HCT116 (cell line): Measurements from ENCODE around the gene MTREX. TPM values are rescaled to one million over a fixed set of nuclear protein-coding genes. Genes with fewer than 3 reads are reported as not detected.

Experiments used
- ATAC-seq: fragments of 200-7000 bp; cut with Tn5 transposase; 2 replicates; pipeline ENCODE4 v1.9.1; 2020; ENCODE audit warnings: mild to moderate bottlenecking, moderate library complexity
- BruUV-seq: library from RNA; stranded (reverse); fragments of 400-500 nt; replicated peaks from 2 replicates; lab custom pipeline; 2021; lab: Mats Ljungman, UMichigan
- CTCF ChIA-PET: fragments of 300-600 bp; sonication (Branson Sonifier 250); formaldehyde crosslinking; loops from one replicate; lab custom pipeline; 2021; ENCODE audit warnings: antibody characterized with exemption; lab: Charles Lee
- POLR2A ChIA-PET: fragments of 300-600, 350-600 bp; sonication (Branson Sonifier 250); formaldehyde crosslinking; loops from one replicate; lab custom pipeline; 2021; ENCODE audit warnings: antibody characterized with exemption; lab: Charles Lee
- RAD21 ChIA-PET, 2 experiments: fragments of 300-600 bp; sonication (Branson Sonifier 250); formaldehyde crosslinking; loops; one replicate each; lab custom pipeline; 2023; ENCODE audit warnings: low total read pairs in 2 of 2; ENCODE audit not compliant: uncharacterized antibody in 2 of 2, unreplicated experiment in 2 of 2, low non-redundant PET in 1 of 2; lab: Charles Lee
- DNase-seq: peaks from one replicate; pipeline ENCODE4 v3.0.0-alpha.2; 2010; ENCODE audit warnings: low read depth, low spot score
- H2AFZ ChIP-seq: fragments of 200-600 bp; shearing (Covaris generic), sonication (generic); 2 replicates; pipeline ENCODE4 v1.6.1; 2017; ENCODE audit warnings: low read depth, mixed run types, mixed read lengths, antibody characterized with exemption, low read length; ENCODE audit not compliant: poor library complexity, severe bottlenecking
- H3K27ac ChIP-seq: 2 replicates; pipeline ENCODE4 v1.5.1; 2012; ENCODE audit warnings: low read depth, low read length
- H3K27me3 ChIP-seq: fragments of 200-600 bp; sonication (generic); 2 replicates; pipeline ENCODE4 v1.6.1; 2016; ENCODE audit warnings: mixed run types, low read length, mixed read lengths; ENCODE audit not compliant: insufficient read depth
- H3K36me3 ChIP-seq, 2 experiments: fragments of 200-500 bp in 1 of 2; fragments of 200-600 bp in 1 of 2; sonication (Bioruptor generic) in 1 of 2; sonication (generic) in 1 of 2; 2 replicates each; pipeline versions ENCODE4 v1.5.1 to v1.6.1; 2014 to 2016; ENCODE audit warnings: low read length in 2 of 2, inconsistent platforms in 1 of 2, mixed read lengths in 1 of 2, mixed run types in 1 of 2; ENCODE audit not compliant: insufficient read depth in 2 of 2, control insufficient read depth in 1 of 2
- H3K4me1 ChIP-seq, 2 experiments: fragments of 200-600 bp in 1 of 2; sonication (generic) in 1 of 2; 2 replicates each; pipeline versions ENCODE4 v1.5.1 to v1.6.1; 2012 to 2017; ENCODE audit warnings: low read length in 2 of 2, inconsistent platforms in 1 of 2, mild to moderate bottlenecking in 1 of 2, mixed read lengths in 1 of 2, mixed run types in 1 of 2, moderate library complexity in 1 of 2; ENCODE audit not compliant: insufficient read depth in 2 of 2, control insufficient read depth in 1 of 2
- H3K4me2 ChIP-seq: fragments of 200-600 bp; sonication (generic); 2 replicates; pipeline ENCODE4 v1.6.1; 2017; ENCODE audit warnings: mixed run types, low read length, mixed read lengths
- H3K4me3 ChIP-seq, 2 experiments: fragments of 200-600 bp in 1 of 2; sonication (generic) in 1 of 2; replicated peaks in 1 of 2; 2 replicates each; pipeline ENCODE4 v1.5.1; 2011 to 2016; ENCODE audit warnings: low read length in 2 of 2, control low read depth in 1 of 2, low read depth in 1 of 2, mild to moderate bottlenecking in 1 of 2, mixed read lengths in 1 of 2, mixed run types in 1 of 2
- H3K79me2 ChIP-seq: fragments of 200-600 bp; sonication (generic); 2 replicates; pipeline ENCODE4 v1.6.1; 2017; ENCODE audit warnings: mild to moderate bottlenecking, mixed run types, low read length, moderate library complexity, mixed read lengths; ENCODE audit not compliant: insufficient read depth
- H3K9ac ChIP-seq: fragments of 200-600 bp; sonication (generic); 2 replicates; pipeline ENCODE4 v1.6.1; 2016; ENCODE audit warnings: low read length, mixed read lengths
- H3K9me2 ChIP-seq: fragments of 200-600 bp; sonication (generic), shearing (Covaris generic); 2 replicates; pipeline ENCODE4 v1.6.1; 2017; ENCODE audit warnings: mixed run types, mild to moderate bottlenecking, moderate library complexity; ENCODE audit not compliant: insufficient read depth
- H3K9me3 ChIP-seq, 2 experiments: fragments of 200-500 bp in 1 of 2; fragments of 200-600 bp in 1 of 2; sonication (Bioruptor generic) in 1 of 2; sonication (generic) in 1 of 2; 2 replicates each; pipeline ENCODE4 v1.6.1; 2014 to 2017; ENCODE audit warnings: low read length in 2 of 2, mixed read lengths in 2 of 2, inconsistent platforms in 1 of 2, low read depth in 1 of 2, mild to moderate bottlenecking in 1 of 2, mixed run types in 1 of 2, moderate library complexity in 1 of 2; ENCODE audit not compliant: control insufficient read depth in 1 of 2, insufficient read depth in 1 of 2
- H4K20me1 ChIP-seq: fragments of 200-600 bp; sonication (generic), shearing (Covaris generic); 2 replicates; pipeline ENCODE4 v1.6.1; 2017; ENCODE audit warnings: mixed run types, mild to moderate bottlenecking, moderate library complexity; ENCODE audit not compliant: insufficient read depth
- CBX3 ChIP-seq: IDR thresholded peaks from 2 replicates; pipeline ENCODE4 v1.6.1; 2012; ENCODE audit warnings: low read depth
- EZH2phosphoT487 ChIP-seq: fragments of 200-600 bp; IDR thresholded peaks from 2 replicates; pipeline ENCODE4 v1.6.1; 2018; ENCODE audit warnings: antibody characterized with exemption, borderline replicate concordance
- JUND ChIP-seq: IDR thresholded peaks from 2 replicates; pipeline ENCODE4 v1.6.1; 2012
- POLR2AphosphoS5 ChIP-seq: IDR thresholded peaks from 2 replicates; pipeline ENCODE4 v1.6.1; 2011; ENCODE audit warnings: mild to moderate bottlenecking, low read depth, low read length, moderate library complexity
- RAD21 ChIP-seq: IDR thresholded peaks from 2 replicates; pipeline ENCODE4 v1.6.1; 2012; ENCODE audit warnings: low read depth, mild to moderate bottlenecking
- SP1 ChIP-seq: IDR thresholded peaks from 2 replicates; pipeline ENCODE4 v1.6.1; 2012; ENCODE audit warnings: low read depth
- SRF ChIP-seq: IDR thresholded peaks from 2 replicates; pipeline ENCODE4 v1.6.1; 2012; ENCODE audit warnings: low read depth
- YY1 ChIP-seq: IDR thresholded peaks from 2 replicates; pipeline ENCODE4 v1.6.1; 2011; ENCODE audit warnings: low read length, low read depth, moderate library complexity, mild to moderate bottlenecking; ENCODE audit not compliant: insufficient replicate concordance; ENCODE audit errors: extremely low read depth
- ZFX ChIP-seq: fragments of 450-650 bp; IDR thresholded peaks from 2 replicates; pipeline ENCODE4 v1.6.1; 2017
- intact Hi-C: fragments of 100-400 bp; cut with micrococcal nuclease; formaldehyde crosslinking; loops from 2 replicates; pipeline ENCODE4 v1.10.0; 2022
- total RNA-seq: library from RNA; stranded (reverse); gene quantifications from one replicate; pipeline ENCODE4 v1.2.1, GENCODE V29; 2021; ENCODE audit not compliant: unreplicated experiment
- TF ChIP-seq, protein P1 (sequence below): IDR thresholded peaks from 2 replicates; pipeline ENCODE4 v1.6.1; 2011; ENCODE audit warnings: mild to moderate bottlenecking, low read length, moderate library complexity; ENCODE audit not compliant: insufficient replicate concordance; ENCODE audit errors: extremely low read depth
- TF ChIP-seq, protein P2 (sequence below): IDR thresholded peaks from 2 replicates; pipeline ENCODE4 v1.6.1; 2012
- TF ChIP-seq, protein P3 (sequence below), 3 experiments: fragments of 200-600 bp in 1 of 3; sonication (generic) in 1 of 3; IDR thresholded peaks in 2 of 3; conservative IDR thresholded peaks in 1 of 3; 2 replicates each; pipeline ENCODE4 v1.5.1; 2012 to 2017; ENCODE audit warnings: low read depth in 2 of 3, low read length in 2 of 3, antibody characterized with exemption in 1 of 3, borderline replicate concordance in 1 of 3, control low read depth in 1 of 3, mild to moderate bottlenecking in 1 of 3, mixed read lengths in 1 of 3, mixed run types in 1 of 3, moderate library complexity in 1 of 3; ENCODE audit not compliant: insufficient read depth in 1 of 3

The MTREX gene
- total RNA-seq, 1 experiment from 2014 or later: 101 TPM

DNA sequence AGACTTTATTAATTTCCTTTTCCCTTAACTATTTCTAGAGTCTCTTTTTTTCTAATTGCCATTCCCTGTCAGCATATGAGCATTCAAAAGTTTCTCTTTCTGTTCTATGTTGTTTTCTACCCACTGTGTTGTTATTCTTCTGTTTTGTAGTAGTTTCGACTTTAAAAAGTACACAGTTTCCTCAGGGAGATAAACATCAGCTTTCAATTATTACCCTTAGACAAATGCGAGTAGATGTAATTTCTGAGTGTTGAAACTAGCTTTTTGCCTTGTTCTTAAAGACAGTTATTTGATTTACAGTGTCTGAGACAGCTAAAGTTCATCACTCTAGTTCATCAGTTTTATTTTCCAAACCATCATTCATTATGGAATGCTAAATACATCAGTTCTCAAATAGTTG, 19.5 kb downstream of the MTREX start:
- POLR2A ChIA-PET: no interaction called here
- CTCF ChIA-PET: no interaction called here
- peaks cover 29% of the 10 kb centered on the region in 2 experiments for H3K36me3 ChIP-seq
- no peak overlapping the region for H3K27ac ChIP-seq
- BruUV-seq: no TSS peak
- H3K9ac ChIP-seq: no peak overlapping the region
- no peak overlapping the region for H2AFZ ChIP-seq
- DNase-seq (no peak), ATAC-seq (no peak)
- RAD21 ChIA-PET: no interaction called here
- peaks cover 86% of the 10 kb centered on the region for H3K79me2 ChIP-seq
- no peaks in the 10 kb centered on the region for H3K9me3 ChIP-seq
- H3K4me3 ChIP-seq: no peak overlapping the region
- intact Hi-C loops: loop anchor here (10.0 kb wide), 1 partner anchor 598 kb away; no protein-coding TSS in a partner anchor
- no peak overlapping the region for H3K4me2 ChIP-seq
- no peaks in the 10 kb centered on the region for H3K27me3 ChIP-seq
- H3K4me1 ChIP-seq: no peaks in the 10 kb centered on the region
- TF ChIP-seq SP1: no peak
- TF ChIP-seq, protein P1, sequence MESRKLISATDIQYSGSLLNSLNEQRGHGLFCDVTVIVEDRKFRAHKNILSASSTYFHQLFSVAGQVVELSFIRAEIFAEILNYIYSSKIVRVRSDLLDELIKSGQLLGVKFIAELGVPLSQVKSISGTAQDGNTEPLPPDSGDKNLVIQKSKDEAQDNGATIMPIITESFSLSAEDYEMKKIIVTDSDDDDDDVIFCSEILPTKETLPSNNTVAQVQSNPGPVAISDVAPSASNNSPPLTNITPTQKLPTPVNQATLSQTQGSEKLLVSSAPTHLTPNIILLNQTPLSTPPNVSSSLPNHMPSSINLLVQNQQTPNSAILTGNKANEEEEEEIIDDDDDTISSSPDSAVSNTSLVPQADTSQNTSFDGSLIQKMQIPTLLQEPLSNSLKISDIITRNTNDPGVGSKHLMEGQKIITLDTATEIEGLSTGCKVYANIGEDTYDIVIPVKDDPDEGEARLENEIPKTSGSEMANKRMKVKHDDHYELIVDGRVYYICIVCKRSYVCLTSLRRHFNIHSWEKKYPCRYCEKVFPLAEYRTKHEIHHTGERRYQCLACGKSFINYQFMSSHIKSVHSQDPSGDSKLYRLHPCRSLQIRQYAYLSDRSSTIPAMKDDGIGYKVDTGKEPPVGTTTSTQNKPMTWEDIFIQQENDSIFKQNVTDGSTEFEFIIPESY: no peak
- no peak for TF ChIP-seq RAD21
- no peak for TF ChIP-seq CBX3
- H4K20me1 ChIP-seq: no peaks in the 10 kb centered on the region; the same call in 1 of the 2 replicates
- H3K9me2 ChIP-seq: no peaks in the 10 kb centered on the region

DNA sequence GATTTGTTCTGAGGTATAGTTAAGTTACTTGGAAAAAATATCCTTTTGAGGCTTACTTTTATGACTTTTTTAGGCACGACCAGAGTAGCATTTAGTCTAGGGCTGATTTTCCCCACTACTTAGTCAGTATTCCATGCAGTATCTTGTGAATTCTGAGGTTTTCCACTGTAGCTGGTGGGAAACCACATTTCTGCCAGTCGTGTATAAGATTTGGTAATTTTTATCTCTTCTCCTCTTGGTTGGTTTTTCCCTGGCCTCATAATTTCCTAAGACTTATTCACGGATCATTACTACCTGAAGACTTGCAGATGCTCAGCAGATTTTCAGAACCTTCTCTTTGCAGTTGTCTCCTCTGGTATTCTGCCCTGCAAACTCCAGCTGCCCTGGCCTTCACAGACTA, 23.5 kb downstream of the MTREX start:
- Histone ChIP-seq H3K36me3 (peaks cover 22 to 39% of the 10 kb centered on the region in 2 experiments), H3K4me1 (no peaks in the 10 kb centered on the region), H3K27me3 (no peaks in the 10 kb centered on the region), H3K4me3 (no peak overlapping the region), H4K20me1 (peaks cover 8% of the 10 kb centered on the region; the same call in 1 of the 2 replicates), H3K9me2 (no peaks in the 10 kb centered on the region), H3K9me3 (no peaks in the 10 kb centered on the region), H3K79me2 (peaks cover 95% of the 10 kb centered on the region), H3K9ac (no peak overlapping the region), H3K27ac (no peak overlapping the region), H2AFZ (no peak overlapping the region), H3K4me2 (no peak overlapping the region)
- BruUV-seq: no TSS peak
- ChIA-PET CTCF (no interaction called here), POLR2A (no interaction called here), RAD21 (no interaction called here)
- ATAC-seq (no peak), DNase-seq (no peak)
- intact Hi-C loops: no loop called here
- no peak for TF ChIP-seq POLR2AphosphoS5
- TF ChIP-seq, protein P1: no peak
- TF ChIP-seq ZFX: no peak
- TF ChIP-seq SRF: no peak
- no peak for TF ChIP-seq JUND
- TF ChIP-seq, protein P2, sequence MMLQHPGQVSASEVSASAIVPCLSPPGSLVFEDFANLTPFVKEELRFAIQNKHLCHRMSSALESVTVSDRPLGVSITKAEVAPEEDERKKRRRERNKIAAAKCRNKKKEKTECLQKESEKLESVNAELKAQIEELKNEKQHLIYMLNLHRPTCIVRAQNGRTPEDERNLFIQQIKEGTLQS: no peak
- no peak for TF ChIP-seq EZH2phosphoT487
- TF ChIP-seq CBX3: no peak
- no peak for TF ChIP-seq SP1
- no peak for TF ChIP-seq YY1
- TF ChIP-seq, protein P3, sequence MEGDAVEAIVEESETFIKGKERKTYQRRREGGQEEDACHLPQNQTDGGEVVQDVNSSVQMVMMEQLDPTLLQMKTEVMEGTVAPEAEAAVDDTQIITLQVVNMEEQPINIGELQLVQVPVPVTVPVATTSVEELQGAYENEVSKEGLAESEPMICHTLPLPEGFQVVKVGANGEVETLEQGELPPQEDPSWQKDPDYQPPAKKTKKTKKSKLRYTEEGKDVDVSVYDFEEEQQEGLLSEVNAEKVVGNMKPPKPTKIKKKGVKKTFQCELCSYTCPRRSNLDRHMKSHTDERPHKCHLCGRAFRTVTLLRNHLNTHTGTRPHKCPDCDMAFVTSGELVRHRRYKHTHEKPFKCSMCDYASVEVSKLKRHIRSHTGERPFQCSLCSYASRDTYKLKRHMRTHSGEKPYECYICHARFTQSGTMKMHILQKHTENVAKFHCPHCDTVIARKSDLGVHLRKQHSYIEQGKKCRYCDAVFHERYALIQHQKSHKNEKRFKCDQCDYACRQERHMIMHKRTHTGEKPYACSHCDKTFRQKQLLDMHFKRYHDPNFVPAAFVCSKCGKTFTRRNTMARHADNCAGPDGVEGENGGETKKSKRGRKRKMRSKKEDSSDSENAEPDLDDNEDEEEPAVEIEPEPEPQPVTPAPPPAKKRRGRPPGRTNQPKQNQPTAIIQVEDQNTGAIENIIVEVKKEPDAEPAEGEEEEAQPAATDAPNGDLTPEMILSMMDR (IDR thresholded peaks at IDR 0.05 in 2 of 3, conservative IDR thresholded peaks at IDR 0.05 in 1 of 3; ENCODE audit: borderline replicate concordance in 1 of 3, insufficient read depth in 1 of 3, low read depth in 2 of 3, low read length in 2 of 3): no peak
